NCI-H1105 (cell line): ENCODE measurements around the gene VKORC1.

Experiments
- DNase-seq: peaks from one replicate; lab custom pipeline; 2025; lab: John Stamatoyannopoulos, UW

Gene VKORC1

DNA sequence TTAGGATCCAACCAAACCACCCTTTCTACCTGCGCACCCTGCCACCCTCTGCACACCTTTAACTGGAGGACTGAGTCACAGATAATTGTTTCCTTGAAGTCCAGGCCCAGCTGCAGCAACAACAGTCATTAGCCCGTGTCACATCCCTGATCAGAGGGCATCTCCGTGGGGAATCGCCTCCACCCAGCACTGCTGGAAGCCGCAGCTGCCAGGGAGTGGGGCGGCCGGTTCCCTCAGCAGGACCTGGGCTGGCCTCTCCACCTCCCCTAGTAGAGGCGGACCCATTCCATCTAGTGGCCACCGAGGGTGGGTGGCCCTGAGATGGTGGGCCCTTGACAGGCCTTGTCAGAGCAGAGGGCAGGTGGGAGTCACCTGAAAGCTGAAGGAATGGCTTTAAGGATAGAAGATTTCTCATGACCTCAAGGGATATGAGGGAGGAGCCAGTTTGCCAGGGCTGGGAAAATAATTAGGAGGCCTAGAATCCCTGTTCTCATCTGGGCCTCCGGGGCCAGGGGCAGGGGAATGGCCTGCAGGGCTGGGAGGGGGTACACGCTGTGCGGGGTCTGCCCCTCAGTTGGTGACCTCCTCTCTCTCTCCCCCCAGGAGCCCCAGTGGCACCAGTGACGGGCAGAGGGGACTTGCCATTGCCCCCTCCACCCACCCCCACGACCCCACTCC lies 12.1 kb downstream of the VKORC1 start:
- no peak for DNase-seq

DNA sequence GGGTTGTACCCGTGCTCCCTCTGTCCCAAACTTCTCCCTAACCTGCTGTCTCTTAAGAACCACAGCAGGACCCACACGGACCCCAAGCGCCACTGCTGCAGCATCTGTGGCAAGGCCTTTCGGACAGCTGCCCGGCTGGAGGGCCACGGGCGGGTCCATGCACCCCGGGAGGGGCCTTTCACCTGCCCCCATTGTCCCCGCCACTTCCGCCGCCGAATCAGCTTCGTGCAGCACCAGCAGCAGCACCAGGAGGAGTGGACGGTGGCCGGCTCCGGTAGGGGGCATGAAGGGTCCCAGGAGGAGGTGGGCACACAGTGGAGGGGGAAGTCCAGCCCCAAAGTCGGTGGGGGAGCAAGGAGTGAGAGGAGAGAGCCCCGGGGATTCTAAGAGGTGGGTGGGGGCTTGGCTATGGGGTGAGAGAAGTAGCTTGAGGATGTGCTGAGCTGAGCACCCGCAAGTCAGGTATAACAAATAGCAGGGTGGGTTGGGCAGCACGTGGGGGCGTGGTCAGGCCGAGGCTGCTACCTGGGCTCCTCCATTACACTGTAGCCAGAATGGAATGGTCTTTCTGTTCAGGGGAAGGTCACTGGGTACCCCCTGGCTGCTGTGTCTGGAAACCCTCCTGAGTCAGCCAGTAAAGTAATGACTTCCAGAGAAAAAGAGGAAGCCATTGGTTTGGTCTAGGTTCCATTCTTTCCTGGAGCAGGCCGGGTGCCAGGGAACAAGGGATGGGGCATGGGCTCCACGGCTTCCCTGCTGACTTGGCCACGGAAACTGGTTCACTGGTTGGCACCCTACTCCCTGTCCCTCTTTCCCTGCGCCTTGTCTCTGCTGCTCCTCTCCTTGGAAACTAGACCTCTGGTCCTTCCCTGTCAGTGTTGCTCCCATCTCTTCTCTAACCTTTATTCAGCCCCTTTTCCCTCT lies 12.9 kb downstream of the VKORC1 start:
- DNase-seq = no peak

DNA sequence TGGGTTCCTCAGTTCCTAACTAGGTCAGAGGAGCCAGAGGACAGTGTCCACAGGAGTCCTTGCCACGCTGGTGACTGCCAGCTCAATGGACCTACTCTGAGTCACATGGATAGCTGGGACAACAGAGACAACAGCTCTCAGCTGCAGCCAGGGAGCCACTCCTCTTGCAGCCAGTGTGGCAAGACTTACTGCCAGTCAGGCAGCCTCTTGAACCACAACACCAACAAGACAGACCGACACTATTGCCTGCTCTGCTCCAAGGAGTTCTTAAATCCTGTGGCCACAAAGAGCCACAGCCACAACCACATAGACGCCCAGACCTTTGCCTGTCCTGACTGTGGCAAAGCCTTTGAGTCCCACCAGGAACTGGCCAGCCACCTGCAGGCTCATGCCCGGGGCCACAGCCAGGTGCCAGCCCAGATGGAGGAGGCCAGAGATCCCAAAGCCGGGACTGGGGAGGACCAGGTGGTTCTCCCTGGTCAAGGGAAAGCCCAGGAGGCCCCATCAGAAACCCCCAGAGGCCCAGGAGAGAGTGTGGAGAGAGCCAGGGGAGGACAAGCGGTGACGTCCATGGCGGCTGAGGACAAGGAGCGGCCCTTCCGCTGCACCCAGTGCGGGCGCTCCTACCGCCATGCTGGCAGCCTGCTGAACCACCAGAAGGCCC lies 13.7 kb downstream of the VKORC1 start:
- no peak for DNase-seq

DNA sequence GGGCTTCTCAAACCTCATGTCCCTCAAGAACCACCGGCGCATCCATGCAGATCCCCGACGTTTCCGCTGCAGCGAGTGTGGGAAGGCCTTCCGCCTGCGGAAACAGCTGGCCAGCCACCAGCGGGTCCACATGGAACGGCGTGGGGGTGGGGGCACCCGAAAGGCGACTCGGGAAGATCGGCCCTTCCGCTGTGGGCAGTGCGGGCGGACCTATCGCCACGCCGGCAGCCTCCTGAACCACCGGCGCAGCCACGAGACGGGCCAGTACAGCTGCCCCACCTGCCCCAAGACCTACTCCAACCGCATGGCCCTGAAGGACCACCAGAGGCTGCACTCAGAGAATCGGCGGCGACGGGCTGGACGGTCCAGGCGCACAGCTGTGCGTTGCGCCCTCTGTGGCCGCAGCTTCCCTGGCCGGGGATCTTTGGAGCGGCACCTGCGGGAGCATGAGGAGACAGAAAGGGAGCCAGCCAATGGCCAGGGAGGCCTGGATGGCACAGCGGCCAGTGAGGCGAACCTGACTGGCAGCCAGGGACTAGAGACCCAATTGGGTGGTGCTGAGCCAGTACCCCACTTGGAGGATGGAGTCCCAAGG lies 14.5 kb downstream of the VKORC1 start:
- no peak for DNase-seq

DNA sequence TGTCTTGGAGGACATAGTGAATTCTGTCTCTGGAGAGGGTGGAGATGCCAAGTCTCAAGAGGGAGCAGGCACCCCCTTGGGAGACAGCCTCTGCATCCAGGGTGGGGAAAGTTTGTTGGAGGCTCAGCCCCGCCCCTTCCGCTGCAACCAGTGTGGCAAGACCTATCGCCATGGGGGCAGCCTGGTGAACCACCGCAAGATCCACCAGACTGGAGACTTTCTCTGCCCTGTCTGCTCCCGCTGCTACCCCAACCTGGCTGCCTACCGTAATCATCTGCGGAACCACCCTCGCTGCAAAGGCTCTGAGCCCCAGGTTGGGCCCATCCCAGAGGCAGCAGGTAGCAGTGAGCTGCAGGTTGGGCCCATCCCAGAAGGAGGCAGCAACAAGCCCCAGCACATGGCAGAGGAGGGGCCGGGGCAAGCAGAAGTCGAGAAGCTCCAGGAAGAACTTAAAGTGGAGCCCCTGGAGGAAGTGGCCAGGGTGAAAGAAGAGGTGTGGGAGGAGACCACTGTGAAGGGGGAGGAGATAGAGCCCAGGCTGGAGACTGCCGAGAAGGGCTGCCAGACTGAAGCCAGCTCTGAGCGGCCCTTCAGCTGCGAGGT lies 15.2 kb downstream of the VKORC1 start:
- DNase-seq = no peak

DNA sequence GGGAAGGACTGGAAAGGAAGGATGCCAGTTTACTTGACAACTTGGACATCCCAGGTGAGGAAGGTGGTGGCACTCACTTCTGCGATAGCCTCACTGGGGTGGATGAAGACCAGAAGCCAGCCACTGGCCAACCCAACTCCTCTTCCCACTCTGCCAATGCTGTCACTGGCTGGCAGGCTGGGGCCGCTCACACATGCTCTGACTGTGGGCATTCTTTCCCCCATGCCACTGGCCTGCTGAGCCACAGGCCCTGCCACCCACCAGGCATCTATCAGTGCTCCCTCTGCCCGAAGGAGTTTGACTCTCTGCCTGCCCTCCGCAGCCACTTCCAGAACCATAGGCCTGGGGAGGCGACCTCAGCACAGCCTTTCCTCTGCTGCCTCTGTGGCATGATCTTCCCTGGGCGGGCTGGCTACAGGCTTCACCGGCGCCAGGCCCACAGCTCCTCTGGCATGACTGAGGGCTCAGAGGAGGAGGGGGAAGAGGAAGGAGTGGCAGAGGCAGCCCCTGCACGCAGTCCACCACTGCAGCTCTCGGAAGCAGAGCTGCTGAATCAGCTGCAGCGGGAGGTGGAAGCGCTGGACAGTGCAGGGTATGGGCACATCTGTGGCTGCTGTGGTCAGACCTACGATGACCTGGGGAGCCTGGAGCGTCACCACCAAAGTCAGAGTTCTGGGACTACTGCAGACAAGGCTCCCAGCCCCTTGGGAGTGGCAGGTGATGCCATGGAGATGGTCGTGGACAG lies 15.8 kb downstream of the VKORC1 start:
- no peak for DNase-seq

DNA sequence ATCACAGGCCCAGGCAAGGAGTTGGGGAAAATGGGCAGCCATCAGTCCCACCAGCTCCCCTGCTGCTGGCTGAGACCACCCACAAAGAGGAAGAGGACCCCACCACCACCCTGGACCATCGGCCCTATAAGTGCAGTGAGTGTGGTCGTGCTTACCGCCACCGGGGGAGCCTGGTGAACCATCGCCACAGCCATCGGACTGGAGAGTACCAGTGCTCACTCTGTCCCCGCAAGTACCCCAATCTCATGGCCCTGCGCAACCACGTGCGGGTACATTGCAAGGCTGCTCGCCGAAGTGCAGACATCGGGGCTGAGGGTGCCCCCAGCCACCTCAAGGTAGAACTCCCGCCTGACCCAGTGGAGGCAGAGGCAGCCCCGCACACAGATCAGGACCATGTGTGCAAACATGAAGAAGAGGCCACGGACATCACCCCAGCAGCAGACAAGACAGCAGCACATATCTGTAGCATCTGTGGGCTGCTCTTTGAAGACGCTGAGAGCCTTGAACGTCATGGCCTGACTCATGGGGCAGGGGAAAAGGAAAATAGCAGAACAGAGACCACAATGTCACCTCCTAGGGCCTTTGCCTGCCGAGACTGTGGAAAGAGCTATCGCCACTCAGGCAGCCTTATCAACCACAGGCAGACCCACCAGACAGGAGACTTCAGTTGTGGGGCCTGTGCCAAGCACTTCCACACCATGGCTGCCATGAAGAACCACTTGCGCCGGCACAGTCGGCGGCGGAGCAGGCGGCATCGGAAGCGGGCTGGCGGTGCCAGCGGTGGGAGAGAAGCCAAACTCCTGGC lies 16.8 kb downstream of the VKORC1 start:
- DNase-seq = no peak

DNA sequence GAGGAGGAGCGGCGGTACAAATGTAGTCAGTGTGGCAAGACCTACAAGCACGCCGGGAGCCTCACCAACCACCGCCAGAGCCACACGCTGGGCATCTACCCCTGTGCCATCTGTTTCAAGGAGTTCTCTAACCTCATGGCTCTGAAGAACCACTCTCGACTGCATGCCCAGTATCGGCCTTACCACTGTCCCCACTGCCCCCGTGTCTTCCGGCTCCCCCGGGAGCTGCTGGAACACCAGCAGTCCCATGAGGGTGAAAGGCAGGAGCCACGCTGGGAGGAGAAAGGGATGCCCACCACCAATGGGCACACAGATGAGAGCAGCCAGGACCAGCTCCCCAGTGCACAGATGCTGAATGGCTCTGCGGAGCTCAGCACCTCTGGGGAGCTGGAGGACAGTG lies 17.6 kb downstream of the VKORC1 start:
- DNase-seq = no peak

DNA sequence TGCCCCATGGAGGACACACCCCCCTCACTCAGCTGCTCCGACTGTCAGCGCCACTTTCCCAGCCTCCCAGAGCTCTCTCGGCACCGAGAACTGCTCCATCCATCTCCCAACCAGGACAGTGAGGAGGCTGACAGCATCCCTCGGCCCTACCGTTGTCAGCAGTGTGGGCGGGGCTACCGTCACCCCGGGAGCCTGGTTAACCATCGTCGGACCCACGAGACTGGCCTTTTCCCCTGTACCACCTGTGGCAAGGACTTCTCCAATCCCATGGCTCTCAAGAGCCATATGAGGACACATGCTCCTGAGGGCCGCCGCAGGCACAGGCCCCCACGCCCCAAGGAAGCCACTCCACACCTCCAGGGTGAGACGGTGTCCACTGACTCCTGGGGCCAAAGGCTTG lies 18.3 kb downstream of the VKORC1 start:
- DNase-seq = no peak

DNA sequence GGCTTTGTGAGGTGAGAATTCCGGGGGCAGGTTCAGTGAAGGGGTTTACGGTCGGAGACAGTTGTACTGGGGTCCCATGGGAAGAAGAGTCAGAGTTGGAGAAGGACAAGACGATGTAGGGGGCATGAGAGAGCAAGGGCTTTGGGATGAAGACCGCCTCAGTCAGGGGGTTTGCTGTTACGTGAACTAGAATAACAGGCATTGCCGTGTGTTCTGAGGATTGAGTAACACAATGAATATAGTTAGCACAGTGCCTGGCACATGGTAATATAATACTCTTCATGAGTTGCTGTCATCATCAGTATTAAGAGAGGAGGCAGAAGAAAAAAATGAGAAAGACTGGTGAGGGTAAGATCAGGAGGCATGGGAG lies 19.8 kb downstream of the VKORC1 start:
- no peak for DNase-seq

DNA sequence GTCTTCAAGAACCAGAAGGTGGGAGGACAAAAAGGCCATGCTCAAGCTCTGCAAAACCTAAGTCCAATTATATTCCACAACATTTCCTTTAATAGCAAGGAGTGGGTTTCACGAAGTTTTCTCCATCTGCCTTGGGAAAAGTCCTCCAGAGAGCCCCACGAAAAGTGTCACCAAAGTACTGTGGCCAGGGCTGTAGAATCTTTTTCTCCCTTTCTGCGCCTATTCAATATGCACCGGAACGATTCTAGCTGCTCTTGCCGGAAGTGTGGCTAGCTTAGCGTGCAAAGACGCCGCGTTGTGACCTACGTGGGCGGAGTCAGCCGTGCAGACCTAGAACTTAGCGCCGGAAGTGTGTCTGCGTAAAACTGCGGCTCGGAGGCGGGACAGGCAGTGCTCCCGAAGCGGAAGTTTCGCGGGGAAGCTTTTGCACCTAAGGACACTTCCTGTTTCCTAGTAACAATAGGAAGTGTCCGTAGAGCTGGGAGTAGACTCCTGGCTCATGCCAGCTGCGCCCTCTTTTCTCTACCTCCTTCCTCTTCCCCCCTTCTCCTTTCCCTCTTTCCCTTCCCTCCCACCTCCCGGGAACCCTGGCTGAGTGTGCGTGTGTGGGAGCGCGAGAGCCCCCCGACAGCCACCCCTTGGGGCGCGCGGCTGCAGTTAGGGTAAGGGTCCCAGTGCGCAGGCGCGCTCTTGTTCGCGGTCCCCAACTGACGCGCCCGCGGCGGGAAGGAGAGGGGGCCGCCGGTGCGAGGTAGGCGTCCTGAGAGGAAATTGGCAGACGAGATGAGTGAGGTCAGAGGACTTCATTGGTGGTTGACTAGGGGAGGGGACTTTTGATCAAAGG lies 20.4 kb downstream of the VKORC1 start, which contains the start of the genes ZNF646 and ZNF668:
Gene ZNF646, plus strand, starts transcription at position 453 of the 844 bp plus-strand sequence. CDS start 1,903 bp downstream, outside the sequence.
Gene ZNF668, minus strand, starts transcription at position 271 of the 844 bp plus-strand sequence. CDS start 9,781 bp downstream, outside the sequence.
- peak; percentile 98 for DNase-seq

DNA sequence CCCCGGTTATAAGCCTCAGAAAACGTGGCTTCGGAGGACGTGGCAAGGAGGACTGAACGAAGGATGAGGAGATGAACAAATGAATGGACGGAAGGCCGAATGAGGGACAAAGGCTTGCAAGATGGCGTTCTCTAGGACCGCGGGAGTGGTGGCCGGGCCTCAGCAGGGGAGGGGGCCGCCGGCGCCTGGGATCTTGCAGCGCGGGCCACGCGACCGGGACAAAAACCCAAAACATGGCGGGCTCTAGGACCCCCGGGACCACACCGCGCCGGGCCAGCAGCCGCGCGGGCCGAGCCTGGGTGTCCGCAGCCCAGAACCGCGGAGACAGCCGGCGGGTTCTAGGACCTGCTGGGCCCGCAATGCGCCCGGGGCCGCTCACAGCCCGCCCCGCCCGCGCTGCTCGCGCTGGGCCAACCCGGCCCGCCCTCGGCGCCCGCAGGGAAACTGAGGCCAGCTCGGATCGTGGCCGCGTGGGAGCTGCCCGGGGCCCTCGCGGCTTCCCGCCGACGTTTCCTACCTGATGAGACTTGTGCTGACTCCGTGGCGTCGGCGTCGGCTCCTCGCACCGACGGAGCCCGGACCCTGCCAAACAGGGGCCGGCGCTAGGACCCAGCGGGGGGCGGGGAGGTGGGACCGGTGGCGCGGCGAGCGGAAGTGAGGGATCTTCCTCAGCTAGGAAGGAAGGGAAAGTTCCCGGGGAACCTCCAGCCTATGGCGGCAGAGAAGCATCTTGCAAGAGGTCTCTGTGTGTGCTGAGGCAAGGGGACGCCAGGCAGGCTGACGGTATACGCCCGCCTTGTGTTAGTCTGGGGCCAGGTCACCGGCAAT lies 21.2 kb downstream of the VKORC1 start:
- peak; percentile 83 for DNase-seq

DNA sequence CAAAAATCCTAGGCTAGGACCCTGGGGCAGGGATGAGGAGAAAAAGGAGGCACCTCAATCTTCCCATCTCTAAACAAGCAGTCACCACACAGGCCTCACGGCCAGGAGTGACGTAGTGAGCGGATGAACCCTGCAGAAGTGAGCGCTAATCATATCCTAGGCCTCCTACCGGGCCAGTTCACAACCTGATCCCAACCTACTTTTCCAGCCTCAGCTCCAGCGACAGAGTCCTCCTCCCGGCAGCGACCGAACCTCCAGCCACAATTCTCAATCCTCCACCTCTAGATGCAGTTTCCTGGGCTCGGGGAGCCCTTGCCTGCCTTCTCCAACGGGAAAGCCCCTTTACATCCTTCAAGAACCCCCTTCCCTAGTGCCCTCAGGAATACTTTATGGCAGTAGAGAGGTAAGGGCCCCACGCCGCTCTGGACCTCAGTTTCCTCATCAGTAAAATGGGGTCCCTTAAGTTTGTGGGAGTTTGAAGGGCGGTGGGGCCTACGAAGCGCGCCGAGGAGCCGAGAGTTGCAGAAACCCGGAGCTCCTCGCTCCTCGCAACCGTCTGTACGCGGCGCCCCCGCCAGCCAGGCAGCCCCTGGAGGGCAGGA lies 22.0 kb downstream of the VKORC1 start:
- no peak for DNase-seq

DNA sequence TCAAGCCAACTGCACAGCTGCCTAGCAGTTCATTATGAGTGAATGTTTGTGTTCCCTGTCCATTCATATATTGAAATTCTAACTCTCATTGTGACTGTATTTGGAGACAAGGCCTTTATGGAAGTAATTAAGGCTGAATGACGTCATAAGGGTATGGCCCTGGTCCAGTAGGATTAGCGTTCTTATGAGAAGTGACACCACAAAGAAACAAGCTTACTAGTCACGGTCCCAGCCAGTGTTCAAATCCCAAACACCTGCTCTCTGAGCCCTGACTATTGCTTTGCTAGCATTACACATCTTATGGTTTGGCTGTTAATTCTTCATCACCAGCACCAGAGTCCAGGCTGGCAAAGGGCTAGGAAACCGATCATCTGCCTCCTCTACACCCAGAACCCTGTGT lies 22.7 kb downstream of the VKORC1 start:
- no peak for DNase-seq

DNA sequence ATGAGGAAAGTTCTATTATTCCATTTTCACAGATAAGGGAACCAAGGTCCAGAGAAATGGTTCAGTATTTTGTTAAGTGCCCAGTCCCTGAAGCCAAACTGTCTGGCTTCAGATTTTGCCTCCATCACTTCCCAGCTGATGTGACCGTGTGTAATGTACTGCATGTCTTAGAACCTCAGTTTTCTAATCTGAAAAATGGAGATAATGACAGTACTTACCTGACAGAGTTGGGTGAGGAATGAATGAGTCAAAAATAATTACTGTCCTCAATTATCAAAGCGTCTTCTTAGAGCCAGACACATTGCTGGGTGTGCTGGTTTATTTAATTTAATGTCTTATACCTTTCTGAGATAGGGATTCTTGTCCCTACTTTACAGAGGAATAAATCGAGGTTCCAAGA lies 27.3 kb downstream of the VKORC1 start:
- no peak for DNase-seq

DNA sequence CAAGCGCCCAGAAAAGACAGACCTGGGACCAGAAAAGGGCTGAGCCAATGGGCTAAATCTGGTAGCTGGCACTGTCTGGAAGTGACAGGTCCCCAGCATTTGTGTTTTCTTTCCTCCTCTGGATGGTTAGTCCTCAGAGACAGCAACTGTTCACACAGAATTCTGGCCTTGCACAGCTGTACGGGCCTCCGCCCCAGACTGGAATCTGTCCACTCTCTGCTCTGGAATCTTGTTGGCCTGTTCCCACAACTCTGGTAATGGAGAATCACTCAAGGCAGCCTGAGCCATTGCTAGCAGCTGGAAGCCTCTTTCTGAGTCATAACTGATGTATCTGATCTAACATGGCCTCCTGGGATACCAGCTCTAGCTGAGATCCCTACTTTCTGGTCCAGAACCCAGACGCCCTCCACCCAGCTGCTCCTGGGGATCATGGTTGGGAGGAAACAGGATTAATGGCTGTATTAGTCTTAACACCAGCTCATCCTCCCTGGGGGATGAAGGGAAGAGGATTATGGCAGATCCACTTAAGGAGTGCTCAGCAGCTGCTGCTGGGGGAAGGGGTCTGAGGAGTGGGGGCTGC lies 29.6 kb downstream of the VKORC1 start:
- no peak for DNase-seq

DNA sequence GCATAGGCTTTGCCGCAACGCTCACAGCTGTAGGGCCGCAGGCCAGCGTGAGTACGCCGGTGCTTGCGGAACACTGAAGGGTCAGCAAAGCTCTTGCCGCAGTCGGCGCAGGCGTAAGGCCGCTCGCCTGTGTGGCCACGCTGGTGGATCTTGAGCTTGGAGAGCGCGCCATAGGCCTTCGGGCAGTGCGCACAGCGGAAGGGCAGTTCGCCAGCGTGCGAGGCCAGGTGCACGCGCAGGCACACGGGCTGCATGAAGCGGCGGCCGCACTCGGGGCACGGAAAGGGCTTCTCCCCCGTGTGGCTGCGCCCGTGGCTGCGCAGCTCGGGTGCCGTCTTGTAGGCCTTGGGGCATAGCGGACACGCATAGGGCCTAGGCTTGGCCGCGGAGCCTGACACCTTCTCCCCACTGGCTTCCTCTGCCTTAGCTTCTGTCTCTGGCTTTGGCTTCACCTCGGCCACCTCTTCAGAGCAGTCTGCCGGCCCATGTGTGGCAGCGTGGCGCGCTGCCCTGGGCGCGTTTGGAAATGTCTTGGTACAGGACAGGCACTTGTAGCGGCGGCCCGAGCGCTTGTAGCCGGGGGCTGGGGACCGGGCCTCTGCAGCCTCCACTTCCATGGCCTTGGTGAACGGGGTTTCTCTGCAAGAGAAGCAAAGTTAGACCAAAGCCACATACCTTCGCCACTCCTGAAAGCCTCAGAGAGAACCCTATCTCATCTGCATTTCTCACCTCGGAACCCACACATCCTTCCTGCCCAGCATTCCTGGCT lies 30.6 kb downstream of the VKORC1 start:
- no peak for DNase-seq
